ENCODE data around the gene KRT1.

- no peak for TF ChIP-seq CTCF (conservative IDR thresholded peaks at IDR 0.05 in 1 of 2, IDR thresholded peaks at IDR 0.05 in 1 of 2; ENCODE audit: low read depth in 1 of 2, low read length in 2 of 2)
- TF ChIP-seq EZH2 (IDR thresholded peaks at IDR 0.05; ENCODE audit: low read length, missing control alignments): no peak
Observed at GRCh38 chr12:52704464-52704863, 24.3 kb upstream of the KRT1 start.

Data from fibroblast of lung (primary cell).